GM23338 (cell line): ENCODE results near the gene NCOA1.

Source experiments
- EZH2 ChIP-seq: fragments of 200-600 bp; sonication (generic); IDR thresholded peaks from one replicate; pipeline ENCODE4 v1.8.0; 2017; ENCODE audit warnings: antibody characterized with exemption, mild to moderate bottlenecking, low read depth; ENCODE audit not compliant: unreplicated experiment
- POLR2AphosphoS5 ChIP-seq: IDR thresholded peaks from 2 replicates; pipeline ENCODE4 v1.6.1; 2016; ENCODE audit warnings: antibody characterized with exemption, low read depth
- TF ChIP-seq, protein P1 (sequence below), 2 experiments: fragments of 200-600 bp in 1 of 2; sonication (generic) in 1 of 2; conservative IDR thresholded peaks; 2 replicates each; pipeline versions ENCODE4 v1.5.1 to v1.6.1; 2016 to 2017; ENCODE audit warnings: antibody characterized with exemption in 2 of 2, low read depth in 2 of 2, mild to moderate bottlenecking in 2 of 2, moderate library complexity in 1 of 2

DNA sequence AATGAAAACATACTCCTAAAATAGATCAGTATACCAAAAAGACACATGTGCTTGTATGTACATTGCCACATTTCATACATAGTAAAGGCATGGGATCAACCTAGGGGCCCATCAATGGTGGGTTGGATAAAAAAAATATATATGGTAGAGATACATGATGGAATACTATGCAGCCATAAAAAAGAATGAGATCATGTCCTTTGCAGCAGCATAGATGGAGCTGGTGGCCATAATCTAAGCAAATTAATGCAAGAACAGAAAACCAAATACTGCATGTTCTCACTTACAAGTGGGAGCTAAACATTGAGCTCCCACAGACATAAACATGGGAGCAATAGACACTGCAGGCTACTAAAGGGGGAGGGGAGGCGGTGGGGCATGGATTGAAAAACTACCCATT is 18.6 kb upstream of the NCOA1 start:
- TF ChIP-seq, protein P1, sequence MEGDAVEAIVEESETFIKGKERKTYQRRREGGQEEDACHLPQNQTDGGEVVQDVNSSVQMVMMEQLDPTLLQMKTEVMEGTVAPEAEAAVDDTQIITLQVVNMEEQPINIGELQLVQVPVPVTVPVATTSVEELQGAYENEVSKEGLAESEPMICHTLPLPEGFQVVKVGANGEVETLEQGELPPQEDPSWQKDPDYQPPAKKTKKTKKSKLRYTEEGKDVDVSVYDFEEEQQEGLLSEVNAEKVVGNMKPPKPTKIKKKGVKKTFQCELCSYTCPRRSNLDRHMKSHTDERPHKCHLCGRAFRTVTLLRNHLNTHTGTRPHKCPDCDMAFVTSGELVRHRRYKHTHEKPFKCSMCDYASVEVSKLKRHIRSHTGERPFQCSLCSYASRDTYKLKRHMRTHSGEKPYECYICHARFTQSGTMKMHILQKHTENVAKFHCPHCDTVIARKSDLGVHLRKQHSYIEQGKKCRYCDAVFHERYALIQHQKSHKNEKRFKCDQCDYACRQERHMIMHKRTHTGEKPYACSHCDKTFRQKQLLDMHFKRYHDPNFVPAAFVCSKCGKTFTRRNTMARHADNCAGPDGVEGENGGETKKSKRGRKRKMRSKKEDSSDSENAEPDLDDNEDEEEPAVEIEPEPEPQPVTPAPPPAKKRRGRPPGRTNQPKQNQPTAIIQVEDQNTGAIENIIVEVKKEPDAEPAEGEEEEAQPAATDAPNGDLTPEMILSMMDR (conservative IDR thresholded peaks at IDR 0.05; ENCODE audit: low read depth in 2 of 2) = no peak
- TF ChIP-seq POLR2AphosphoS5 (no peak), EZH2 (no peak)
